NCI-H1436 (cell line): Measurements from ENCODE around the gene TMEM38B.
"Not testable (repeated sequence)": the region's sequence is repeated elsewhere in the genome, so short reads cannot be mapped to it uniquely, and the experiment has no call there.

Experiments used
- DNase-seq: peaks from one replicate; lab custom pipeline; 2025; lab: John Stamatoyannopoulos, UW

Gene TMEM38B

GRCh38 chr9:105681724-105682123, 12.6 kb upstream of the TMEM38B start:
- DNase-seq = no peak

GRCh38 chr9:105683688-105684275, 10.6 kb upstream of the TMEM38B start:
- no peak for DNase-seq

DNA sequence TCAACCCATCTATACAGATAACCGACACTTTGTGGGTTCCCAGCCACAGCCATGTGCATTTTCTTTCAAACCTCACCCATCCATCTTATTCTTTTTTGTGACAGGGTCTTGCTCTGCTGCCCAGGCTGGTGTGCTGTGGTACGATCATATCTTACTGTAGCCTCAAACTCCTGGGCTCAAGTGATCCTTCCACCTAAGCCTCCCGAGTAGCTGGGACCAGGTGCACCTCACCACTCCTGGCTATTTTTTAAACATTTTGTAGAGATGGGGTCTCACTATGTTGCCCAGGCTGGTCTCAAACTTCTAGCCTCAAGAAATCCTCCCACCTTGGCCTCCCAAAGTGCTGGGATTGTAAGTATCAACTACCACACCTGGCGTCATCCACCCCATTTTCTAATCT, 7.4 kb upstream of the TMEM38B start:
- no peak for DNase-seq

- DNase-seq = no peak
Observed at GRCh38 chr9:105690742-105691141, 3.6 kb upstream of the TMEM38B start.

DNA sequence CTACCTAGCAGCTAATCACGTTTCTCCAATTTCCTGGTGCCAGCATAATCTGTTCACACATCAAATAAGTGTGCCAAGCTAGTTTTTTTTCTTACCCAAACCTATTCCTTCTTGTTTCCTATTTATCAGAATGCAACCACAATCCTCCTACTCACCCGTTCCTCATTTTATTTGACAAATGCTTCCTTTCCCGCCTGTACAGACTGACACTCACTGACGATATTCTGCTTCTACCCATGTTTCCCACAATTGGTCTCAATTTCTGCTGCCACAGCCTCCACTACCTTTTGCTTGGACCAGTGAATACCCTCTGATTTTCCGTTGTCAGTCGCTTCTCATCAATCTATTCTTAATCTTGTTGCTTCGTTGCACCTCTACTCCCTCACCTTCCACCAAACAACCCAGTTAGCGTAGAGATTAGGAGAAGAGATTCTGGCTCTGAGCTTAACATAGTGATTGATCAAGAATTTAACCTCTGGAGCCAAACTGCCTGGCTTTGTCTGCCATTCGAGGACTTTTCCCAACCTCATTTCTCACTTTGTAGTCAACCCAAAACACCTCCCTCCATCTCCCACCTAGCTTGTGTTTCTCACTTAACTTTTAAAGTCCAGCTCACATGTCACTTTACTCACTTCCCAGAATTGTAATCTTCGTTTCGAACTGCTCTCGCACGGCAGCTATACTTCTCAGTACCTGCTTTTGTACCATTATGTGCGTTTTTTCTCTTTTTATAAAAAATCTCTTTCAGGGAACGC, 729 bp upstream of the TMEM38B start:
- DNase-seq = no peak

DNA sequence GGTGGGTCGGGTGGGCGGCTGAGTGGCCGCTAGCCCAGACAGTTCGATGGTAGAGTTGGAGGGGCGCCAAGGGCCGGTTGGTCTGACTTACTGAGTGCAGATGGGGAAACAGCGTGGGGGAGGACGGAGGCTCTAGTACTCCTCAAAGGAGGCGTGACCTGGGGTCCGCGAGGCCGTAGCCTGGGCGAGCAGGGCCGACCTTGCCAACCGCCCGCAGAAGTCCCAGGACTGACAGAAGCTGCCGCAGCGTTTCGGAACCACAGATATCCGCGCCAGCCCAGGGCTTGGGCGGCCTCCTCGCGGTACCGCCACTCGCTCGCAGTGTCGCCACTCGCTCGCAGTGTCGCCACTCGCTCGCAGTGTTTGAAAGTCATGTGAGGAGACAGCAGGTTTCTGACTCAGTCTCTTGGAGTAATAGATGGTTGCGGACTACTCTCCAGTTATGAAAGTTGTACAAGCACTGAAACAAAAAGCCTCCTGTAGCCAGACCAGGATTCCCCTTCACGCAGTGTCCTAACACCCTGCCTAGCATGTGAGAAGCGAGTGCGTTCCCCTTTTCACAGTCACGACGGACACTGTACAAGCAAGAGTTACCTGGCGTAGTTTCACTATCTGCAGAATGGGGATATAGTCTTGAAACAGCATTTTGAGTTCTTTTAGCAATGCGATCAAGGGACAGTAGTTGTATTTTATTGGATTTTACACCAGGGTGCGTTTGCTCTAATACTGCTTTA, 674 bp downstream of the TMEM38B start:
- DNase-seq = peak; percentile 9

GRCh38 chr9:105696219-105696793, 2.0 kb downstream of the TMEM38B start:
- no peak for DNase-seq

GRCh38 chr9:105697871-105698270, 3.5 kb downstream of the TMEM38B start:
- no peak for DNase-seq

GRCh38 chr9:105698348-105698870, 4.1 kb downstream of the TMEM38B start:
- DNase-seq = no peak

DNA sequence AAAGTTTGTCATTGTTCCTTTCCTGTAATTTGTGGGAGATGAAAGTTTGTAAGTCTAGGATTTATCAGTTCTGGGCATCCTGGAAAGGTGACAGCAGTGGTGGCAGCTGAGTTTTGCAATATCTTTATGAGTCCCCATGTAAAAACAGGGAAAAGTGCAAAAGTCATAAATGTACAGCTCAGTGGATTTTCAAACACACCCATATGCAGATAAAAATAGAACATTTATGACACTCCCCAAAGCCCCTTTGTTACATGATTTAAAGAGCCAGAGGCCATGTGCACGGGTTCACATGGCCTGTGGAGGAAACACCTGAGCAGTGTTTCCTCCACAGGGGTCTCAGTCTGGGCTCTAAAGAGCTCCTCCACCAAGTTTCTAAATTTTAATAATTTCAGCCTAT, 6.3 kb downstream of the TMEM38B start:
- no peak for DNase-seq

- DNase-seq = no peak
Observed at GRCh38 chr9:105701145-105701544, 6.8 kb downstream of the TMEM38B start.

DNA sequence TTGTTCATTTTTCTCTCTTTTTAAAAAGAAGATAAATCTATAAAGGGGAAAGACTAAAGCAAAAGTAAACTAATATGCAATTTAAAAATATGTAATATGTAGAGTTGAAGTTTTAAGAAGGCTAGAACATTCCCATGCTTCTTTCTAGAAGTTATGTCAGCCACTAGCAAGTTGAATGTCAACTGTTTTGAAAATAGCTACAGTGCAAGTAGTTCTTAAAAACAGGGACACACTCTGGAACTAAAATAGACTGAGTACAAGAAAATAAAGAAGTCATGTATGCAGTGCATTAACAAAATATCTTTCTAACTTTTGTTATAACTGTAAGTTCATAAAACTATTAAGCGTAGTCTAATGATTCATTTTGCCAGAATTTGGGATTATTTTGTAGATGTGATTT, 7.9 kb downstream of the TMEM38B start:
- no peak for DNase-seq

- not testable (repeated sequence) for DNase-seq
Observed at GRCh38 chr9:105703638-105704037, 9.3 kb downstream of the TMEM38B start.

DNA sequence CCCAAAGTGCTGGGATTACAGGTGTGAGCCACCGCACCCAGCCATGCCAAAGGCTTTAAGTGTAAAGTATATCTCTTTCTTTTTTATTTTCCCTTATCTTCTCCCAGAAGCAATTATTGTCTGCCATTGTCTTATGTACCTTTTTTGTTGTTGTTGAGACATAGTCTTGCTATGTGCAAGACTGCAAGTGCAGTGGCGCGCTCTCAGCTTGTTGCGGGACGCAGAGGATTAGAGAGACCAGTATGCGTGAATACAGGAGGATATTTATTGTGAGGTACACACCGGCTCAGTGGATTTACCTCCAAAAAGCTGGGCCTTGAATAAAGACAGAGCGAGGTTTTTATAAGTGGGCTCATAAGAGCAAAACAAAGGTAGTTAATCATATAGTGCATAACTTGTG, 11.8 kb downstream of the TMEM38B start:
- DNase-seq = no peak

GRCh38 chr9:105708405-105708804, 14.1 kb downstream of the TMEM38B start:
- DNase-seq = no peak

DNA sequence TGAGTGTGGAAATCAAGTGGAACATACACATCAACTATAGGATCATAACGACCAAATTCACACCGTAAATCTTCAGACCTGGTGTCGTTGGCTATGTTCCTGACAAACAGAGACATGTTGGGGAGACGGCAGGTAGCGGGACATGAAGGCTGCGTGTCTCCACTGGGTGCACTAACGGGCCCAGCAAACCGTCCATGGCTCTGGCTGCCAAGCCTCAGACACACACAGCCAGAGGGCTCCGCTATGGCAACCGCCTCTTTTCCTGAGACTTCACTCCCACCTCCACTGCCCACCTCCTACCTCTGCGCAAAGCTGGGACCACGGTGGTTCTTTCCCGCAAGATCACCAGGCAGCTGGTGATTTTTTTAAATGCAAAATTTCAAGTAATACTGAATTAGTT, 16.3 kb downstream of the TMEM38B start:
- DNase-seq = no peak

- no peak for DNase-seq
Observed at GRCh38 chr9:105711867-105712266, 17.5 kb downstream of the TMEM38B start.

GRCh38 chr9:105712297-105712696, 18.0 kb downstream of the TMEM38B start:
- no peak for DNase-seq

GRCh38 chr9:105712773-105713172, 18.4 kb downstream of the TMEM38B start:
- DNase-seq = no peak

- no peak for DNase-seq
Observed at GRCh38 chr9:105713260-105714019, 19.1 kb downstream of the TMEM38B start.

DNA sequence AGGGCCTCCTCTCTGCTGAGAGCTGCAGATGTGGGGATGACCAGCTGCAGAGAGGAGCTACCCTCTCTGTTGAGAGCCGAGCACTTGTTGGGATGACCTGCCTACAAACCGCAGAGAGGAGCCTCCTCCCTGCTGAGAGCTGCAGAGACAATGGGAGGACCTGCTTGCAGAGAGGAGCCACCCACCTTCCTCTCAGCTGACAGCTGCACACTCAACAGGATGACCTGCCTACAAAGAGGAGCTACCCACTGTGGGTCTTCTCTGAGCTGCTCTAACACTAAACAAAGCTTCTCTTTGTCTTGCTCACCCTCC, 19.6 kb downstream of the TMEM38B start:
- no peak for DNase-seq

GRCh38 chr9:105716146-105716545, 21.8 kb downstream of the TMEM38B start:
- DNase-seq = no peak
